Activated CD4-positive, alpha-beta T cell treated with anti-CD3 and anti-CD28 coated beads, Interleukin-2, Interleukin-6, amounts not matched to agents 100 ng/mL and 50 ng/mL, durations not matched to agents 16 hours and 8 hours (primary cell): ENCODE results near the gene NFIB.

Source experiments
- DNase-seq: peaks from one replicate; pipeline ENCODE4 v3.0.0-alpha.2; 2020

NFIB gene

GRCh38 chr9:14057368-14058324 is 256.3 kb downstream of the NFIB start:
- DNase-seq = no peak

GRCh38 chr9:14056316-14056861 is 257.6 kb downstream of the NFIB start:
- no peak for DNase-seq

GRCh38 chr9:14054096-14054495 is 259.8 kb downstream of the NFIB start:
- no peak for DNase-seq

GRCh38 chr9:14052359-14052758 is 261.6 kb downstream of the NFIB start:
- no peak for DNase-seq

- no peak for DNase-seq
Measured at GRCh38 chr9:14051419-14051818, 262.5 kb downstream of the NFIB start.

- DNase-seq = no peak
Measured at GRCh38 chr9:14043483-14043882, 270.5 kb downstream of the NFIB start.

- DNase-seq = no peak
Measured at GRCh38 chr9:14037331-14037730, 276.6 kb downstream of the NFIB start.

- no peak for DNase-seq
Measured at GRCh38 chr9:14033067-14033466, 280.9 kb downstream of the NFIB start.
